CD4-positive, alpha-beta T cell treated with Interleukin-17A for 1 hour (primary cell): ENCODE results near the gene PTPN18.

Source experiments
- DNase-seq: peaks from one replicate; pipeline ENCODE4 v3.0.0-alpha.2; 2020

Gene PTPN18

DNA sequence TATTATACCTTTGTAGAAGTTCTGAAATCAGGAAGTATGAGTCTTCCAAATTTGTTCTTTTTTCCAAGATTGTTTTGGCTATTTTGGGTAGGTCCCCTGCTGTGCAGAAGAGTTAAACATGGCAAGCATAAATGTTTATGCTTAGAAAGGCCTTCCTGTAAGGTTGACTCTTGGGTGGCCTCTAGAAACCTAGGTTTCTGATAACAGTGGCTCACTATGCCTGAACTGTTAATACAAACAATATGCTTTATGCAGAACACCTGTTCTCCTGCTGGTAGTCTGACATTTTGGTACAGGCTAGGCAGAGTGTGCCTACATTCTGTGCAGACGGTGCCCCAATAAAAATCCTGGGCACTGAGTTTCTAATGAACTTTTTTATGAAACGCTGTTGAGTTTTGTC, 10.1 kb downstream of the PTPN18 start:
- no peak for DNase-seq

DNA sequence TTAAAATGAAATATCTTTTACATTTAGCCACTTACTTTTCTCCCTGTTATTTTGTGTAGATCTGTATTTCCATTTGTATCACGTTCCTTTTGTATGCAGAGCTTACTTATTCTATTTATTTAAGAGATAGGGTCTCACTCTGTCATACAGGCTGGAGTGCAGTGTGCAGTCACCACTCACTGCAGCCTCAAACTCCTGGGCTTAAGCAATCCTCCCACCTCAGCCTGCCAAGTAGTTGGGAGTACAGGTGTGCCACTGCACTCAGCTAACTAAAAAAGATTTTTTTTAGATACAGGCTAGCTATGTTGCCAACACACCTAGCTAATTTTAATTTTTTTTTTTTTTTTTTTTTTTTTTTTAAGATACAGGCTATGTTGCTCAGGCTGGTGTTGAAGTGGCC, 10.9 kb downstream of the PTPN18 start:
- DNase-seq, result no peak

DNA sequence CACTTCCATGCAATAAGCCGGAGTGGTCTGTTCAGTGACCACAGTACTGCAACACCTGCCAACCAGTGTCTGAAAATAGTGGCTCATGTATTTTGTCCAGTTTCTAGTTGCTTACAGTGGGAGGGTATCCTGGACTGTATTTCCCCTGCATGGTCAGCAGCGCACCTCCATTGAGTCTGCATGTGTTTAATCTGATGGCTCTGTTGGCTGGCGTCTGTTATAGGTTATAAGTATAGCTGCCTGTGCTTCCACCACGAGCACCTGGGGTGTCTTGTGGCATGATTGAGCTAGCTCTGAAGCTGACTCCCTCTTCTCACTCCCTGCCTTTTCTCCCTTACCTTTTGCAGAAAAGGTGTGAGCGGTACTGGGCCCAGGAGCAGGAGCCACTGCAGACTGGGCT, 12.9 kb downstream of the PTPN18 start:
- DNase-seq, result no peak

DNA sequence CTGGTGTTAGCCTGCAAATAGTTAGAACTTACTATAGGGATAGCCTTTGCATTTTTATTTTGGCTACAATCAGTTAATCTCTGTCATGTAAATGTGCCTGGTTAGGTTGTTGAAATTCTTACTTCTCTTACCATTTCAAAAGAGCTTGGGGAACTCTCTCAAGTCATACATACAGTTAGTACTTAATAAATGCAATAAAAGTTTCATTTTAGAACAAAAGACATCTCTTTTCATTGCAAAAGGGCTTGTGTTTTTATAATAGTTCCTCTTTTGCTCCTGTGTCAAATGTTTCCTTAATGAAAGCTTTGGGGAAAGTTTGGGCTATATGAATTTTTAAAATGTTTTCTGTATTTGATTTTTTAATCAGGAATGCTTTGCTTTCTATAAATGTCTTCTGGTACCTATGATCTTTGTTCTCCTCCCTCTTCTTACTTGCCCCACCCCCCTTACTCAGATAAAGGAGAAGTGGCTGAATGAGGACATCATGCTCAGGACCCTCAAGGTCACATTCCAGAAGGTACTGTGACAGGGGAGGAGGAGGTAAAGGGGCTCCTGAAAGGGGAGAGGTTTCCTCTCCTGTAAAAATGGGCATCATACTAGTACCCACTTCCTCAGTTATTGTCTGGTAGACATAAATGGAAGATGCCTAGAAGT, 13.6 kb downstream of the PTPN18 start:
- DNase-seq, result no peak

DNA sequence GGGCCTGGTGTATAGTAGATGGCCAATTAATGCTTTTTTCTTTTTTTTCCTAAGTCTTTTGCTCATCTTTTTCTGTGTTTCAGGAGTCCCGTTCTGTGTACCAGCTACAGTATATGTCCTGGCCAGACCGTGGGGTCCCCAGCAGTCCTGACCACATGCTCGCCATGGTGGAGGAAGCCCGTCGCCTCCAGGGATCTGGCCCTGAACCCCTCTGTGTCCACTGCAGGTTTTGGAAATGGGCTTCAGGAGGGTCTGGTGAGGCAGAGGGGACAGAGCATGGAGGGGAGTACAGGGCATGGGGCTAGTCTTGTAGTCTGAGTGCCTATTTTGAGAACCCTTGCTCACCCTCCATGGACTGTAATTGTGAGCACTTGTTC, 14.1 kb downstream of the PTPN18 start:
- DNase-seq, result no peak

DNA sequence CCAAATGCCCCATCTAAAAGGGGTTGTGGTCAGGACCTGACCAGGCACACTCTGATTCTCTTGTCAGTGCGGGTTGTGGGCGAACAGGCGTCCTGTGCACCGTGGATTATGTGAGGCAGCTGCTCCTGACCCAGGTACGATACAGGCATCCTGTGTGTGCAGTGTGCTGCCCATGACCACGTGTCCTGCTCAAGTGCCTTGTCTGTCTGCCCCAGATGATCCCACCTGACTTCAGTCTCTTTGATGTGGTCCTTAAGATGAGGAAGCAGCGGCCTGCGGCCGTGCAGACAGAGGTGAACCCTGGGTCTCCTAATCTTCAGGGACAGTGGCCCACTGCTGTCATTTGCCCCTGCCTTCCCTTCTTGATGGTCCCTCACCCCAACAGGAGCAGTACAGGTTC, 14.6 kb downstream of the PTPN18 start:
- DNase-seq, result peak; percentile 71

DNA sequence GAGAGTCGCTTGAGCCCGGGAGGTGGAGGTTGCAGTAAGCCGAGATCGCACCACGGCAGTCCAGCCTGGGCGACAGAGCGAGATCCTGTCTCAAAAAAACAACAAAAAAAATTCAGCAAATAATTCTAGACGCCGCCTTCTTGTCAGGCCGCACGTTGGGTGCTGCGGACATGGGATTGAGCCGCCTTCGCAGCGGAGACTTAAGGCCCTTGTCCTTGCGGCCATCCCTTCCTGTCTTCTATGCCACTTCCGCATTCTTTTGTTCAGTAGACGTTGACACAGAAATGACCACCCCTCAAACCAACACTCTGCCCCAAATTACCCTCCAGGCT, 15.8 kb downstream of the PTPN18 start:
- no peak for DNase-seq

DNA sequence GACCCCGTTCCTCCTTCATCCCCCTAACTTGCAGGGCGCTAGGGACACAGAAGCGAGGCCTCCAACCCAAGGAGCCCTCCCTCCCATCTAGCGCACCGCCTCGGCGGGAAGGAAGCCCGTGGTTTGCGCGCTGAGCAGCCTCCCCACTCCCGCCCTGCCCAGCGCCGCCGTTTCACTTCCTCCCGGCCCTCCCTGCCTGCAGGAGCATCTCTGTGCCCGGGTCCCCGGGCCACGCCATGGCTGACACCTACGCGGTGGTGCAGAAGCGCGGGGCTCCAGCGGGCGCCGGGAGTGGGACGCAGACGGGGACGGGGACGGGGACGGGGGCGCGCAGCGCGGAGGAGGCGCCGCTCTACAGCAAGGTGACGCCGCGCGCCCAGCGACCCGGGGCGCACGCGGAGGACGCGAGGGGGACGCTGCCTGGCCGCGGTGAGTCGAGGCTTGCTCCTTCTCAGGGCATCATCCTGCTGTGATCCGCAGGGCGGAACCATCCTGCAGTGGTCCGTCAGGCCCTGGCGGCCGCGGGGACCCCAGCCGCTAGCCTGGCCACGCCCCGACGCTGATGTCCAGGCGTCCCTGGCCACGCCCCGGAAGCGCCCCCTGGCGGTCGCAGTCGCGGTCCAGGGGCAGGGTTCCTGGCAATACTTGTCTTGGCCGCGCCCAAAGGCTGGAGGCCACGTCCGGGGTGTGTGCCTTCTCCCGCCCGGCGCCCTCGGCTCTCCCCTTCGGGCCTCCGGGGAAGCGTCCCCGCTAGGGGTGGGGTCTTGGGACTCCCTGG, 16.4 kb downstream of the PTPN18 start:
- DNase-seq, result peak; percentile 72

DNA sequence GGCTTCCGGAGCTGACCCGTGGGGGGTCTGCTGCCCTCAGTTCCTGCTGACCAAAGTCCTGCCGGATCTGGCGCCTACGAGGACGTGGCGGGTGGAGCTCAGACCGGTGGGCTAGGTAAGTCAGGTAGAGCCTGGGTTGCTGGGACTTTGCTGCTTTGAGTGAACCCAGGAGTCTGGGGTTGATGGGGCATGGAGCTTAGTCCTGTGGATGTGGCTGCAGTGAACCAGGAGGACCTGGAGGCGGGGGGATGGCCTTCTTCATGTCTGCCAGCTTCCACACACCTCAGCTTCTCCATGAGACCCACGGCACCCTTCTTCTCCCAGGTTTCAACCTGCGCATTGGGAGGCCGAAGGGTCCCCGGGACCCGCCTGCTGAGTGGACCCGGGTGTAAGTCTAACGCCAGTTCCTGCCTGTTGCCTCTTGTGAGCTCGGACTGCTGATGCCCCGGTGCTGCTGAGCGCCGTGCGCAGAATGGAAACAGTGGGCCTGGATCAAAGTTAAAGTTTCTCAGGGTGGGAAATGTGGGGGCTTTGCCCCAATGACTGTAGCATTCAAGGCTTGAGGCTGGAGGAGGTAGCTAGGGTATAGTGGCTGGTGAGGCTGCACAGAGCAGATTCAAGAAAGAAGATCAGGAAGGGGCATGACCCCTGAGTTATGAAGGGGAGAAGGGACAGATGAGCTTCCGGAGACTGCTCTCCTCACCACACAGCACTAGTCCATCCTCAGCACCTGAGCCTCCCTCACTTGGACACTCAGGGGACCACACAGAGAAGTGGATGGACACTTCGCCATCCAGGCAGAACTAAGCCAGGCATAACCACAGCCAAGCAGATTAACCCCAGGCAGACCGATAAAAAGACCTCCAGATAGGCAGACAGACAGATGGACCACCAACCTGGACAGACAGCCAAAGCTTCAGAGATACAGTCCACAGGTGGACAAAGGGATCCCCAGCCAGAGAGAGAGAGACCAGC, 17.3 kb downstream of the PTPN18 start:
- DNase-seq, result no peak

DNA sequence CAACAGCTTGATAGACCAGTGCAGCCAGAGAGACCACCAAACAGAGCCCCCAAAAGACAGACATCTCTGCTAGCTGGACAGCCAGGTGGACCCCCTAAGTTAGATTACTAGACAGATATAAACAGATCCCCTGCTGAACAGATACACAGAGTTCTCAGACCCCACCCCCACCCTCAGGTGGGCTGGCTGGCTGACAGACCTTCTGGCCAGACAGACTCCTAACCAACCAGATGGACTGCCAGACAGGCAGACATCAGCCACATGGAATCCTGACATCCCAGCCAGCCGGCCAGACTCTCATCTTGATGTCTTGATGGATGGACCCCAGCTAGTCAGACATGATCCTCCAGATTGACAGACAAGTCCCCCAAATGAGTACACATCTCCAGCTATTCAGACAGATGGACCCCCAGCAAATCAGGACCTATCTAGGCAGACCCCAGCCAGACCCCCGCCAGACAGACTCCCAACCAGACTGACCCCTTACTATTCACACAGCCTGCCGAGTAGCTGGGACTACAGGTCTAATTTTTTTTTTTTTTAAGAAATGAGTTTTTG, 18.0 kb downstream of the PTPN18 start:
- no peak for DNase-seq

DNA sequence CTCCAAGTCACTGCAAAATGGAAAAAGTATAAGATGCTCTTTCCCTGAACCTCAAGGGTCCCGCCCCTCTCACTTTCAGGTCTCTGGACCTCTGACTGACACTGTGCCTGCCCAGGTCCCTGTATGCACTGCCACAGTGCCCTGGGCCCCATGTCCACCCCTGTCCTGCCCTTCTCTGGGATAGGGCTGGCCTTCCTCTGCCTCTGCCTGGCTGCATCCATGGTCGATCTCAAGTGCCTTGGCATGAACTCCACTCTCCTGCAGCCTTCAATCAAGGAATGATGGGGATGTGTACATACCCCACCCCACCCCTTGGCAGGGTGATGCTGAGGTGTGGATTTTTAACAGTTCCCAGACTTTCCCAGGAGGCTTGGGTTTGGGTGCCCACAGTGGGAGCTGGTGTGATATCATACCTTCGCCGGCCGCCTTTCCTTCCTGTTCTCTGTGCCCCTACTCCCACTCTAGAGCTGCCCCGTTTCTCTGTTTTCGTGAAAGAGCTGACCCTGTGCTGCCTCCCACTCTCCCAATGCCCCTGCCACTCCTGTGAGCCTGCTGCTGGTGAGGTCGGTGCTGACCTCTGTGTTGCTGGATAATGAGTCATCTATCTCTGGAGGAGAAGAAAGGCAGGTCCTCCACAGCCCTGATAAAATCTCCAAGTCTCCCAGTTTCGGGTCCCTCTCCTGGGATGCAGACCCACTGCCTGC, 18.9 kb downstream of the PTPN18 start:
- DNase-seq, result no peak

DNA sequence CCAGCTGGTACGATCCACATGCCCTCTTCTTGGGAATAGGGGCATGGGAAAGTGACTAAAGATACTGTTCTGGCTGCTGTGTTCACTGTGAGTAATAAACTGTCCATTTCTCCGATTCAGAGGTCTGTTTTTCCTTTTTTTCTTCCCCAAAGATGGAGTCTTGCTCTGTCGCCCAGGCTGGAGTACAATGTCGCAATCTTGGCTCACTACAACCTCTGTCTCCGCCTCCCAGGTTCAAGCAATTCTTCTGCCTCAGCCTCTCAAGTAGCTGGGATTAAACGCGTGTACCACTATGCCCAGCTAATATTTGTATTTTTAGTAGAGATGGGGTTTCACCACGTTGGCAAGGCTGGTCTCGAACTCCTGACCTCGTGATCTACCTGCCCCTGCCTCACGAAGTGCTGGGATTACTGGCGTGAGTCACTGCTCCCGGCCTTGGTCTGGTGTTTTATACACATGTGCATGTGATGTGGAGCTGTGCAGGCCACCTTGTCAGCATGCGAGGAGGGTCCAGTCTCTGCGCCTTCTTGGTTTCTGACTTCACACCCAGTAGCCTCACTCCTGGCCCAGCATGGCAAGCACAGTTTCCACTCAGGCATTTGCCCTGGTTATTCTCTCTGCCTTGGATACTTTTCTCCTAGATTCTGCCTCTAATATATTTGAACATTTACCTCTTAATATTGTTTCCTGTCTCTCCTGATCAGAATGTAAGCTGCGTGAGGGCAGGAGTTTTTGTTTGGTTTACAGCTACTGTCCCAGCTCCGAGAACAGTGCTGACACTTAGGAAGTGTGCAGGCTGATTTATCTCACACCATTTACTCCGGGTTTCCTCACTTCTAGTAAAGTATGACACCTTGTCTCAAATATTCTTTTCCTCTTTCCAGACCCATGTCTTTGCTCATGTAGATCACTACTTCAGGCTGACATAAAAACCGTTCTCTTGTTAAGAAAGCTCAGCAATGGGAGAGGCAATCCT, 19.7 kb downstream of the PTPN18 start:
- no peak for DNase-seq

DNA sequence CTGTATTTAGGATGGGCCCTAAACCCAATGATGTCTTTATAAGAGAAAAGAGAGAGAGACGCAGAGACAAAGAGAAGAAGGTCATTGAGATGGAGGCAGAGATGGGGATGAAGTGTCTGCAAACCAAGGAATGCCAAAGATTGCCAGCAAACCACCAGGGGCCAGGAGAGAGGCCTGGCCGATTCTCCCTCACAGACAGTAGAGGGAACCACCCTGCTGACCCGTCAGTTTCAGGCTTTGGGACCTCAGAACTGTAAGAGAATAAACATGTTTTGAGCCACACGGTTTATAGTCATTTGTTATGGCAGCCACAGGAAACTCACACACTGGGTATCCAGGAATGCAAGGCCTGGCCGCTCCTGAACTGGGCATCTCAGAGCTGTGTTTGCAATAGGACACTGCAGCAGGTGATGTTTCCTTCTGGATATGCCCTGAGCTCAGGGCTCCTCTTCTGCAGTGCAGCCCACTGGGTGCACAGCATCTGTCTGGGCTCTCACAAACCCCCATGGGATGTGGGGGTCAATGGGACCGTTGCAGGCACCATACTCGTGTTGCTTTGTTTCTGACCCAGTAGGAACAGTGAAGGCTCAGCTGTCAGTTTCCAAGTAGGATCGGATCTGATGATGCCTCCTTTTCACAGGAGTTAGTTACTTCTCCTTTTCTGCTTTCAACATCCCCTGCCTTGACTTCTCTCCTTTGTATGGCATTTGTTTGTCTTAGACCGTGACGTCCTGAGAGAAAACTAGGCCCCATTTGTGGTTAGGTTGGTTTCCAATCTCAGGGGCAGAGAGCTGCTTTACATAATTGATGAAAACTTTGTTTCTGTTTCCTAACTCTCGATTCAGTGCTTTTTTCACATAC, 20.8 kb downstream of the PTPN18 start:
- no peak for DNase-seq

DNA sequence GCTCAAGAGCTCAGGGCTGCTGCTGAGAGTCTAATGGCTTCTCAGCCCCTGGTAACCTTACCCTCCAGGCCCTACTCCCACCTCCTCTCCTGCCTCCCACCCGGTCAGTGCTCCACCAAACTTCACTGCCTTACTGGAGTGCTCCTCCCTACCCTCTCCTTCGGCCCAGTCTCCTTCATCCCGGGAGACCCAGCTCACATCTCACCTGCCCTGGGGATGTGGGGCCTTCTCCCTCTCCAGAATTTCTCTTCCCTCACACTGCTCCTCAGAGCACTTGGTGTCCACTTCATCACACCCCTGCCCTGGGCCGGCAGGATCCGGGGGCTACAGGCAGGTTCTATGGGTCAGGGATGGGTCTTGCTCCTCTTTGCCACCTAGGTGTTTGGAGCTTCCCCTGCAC, 21.6 kb downstream of the PTPN18 start:
- no peak for DNase-seq

DNA sequence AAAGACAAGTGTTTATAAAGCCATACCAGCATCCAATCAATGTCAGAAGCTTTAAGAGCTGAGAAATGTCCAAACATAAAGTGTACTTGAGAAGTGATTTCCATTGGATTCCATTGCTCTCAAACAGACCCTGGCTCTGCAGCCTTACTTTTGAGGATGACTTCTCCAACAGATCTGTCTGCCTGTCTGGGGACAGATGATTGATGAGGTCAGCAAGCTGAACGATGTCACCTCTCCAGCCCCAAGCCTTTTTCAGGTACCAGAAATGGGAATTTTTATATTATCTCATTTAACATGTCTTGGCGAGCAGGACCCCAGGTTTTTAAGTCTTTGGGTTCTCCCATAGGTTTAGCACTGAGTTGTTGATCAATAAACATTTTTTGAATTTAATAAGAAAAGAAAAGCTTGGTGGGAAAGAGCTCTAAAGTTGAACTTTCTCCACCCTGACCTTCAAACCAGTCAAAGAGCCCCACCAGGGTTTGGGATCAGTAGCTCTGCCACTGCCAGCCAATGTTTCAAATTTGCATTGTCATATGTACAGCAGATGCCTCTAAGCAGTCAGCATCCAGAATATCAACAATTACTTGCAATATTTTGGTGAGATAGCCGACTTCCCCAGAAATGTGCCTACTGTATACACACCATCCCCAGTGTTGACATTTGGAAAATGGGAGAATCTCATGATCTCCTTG, 22.5 kb downstream of the PTPN18 start:
- DNase-seq, result no peak

DNA sequence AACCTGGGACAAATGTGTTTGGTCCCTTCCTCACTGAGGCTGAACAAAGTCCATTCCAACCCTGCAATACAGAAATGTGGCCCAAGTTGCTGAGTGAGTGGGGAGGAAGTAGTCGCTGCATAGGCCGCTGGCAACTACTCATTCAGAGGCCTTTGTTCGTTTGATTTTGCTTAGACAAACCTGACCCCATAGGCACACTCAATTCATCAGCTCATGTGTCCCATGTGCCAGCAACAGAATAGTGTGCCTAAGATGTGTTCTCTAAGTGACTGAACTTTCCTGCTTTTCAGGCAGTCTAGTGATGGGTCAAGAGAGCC, 23.0 kb downstream of the PTPN18 start:
- no peak for DNase-seq

DNA sequence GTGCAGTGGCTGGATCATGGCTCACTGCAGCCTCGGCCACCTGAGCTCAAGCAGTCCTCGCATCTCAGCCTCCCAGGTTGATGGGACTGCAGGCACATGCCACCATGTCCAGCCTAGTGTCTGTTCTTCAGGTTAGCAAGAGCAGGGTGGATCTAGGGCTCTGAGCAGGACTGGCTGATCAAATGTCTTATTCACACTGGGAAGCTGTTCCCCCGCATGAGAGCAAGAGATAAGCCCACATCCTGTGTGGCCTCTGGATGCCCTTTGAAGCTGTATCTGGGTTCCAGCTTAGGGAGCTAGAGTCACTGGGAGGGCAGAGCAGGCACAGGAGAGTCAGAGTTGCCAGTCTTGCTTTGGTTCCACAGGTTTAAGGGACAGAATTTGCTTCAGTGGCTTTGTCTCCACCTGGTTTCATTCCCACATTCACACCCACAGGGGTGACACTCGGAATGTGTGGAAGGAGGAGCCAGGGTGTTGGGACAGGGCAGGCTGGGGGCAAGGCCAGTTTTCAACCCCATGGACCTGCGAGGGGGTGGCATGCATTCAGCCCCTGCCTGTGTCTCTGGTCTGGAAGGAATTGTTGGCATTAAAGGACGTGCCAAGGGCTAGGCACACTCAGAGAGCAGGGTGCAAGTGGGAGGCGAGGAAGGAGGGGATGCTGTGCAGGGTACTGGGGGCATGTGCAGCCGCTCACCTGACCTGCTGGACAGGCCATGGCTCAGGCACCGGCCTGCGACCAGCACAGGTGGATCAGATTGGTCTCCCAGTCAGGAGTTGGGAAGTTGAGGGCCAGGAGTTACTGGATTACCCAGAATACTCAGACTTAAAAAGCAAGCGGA, 24.5 kb downstream of the PTPN18 start:
- no peak for DNase-seq

DNA sequence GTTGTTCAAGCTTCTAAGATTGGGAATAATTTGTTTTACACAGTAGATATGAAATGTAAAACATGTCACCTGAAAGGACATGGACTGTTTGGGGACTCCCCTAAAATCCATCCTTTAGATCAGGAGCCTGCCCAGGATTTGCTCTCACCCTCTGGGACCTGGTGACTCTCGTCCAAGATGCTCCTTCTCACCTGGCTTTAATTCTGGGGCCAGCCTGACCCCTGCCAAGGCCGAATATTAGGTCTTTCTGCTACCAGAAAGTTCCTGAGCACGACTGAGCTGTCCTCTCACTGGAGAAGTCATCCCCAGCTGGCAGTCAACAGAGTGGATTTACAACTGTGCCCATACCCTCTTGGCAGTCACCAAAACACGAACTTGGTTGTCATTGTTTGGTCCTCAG, 25.3 kb downstream of the PTPN18 start:
- no peak for DNase-seq

DNA sequence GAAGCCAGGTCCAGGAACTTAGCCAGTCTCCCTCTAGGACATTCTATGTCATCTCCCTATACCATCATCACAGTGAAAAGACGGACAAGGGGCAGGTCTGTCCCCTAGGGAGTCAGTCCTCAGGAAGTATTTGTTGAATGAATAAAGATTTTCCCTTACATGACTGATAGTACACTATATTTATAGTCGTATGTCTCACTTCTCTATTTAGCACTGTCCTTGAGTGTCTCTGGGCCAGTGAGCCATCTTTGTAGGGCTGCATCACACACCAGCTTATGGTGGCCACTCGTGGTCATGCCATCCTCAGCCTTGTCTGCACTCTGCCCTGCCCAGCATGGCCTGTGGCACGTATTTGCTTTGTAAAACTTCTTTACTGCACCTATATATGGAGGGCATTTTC, 25.8 kb downstream of the PTPN18 start:
- DNase-seq, result no peak
